H1 (cell line): Measurements from ENCODE around the gene VPS26B. TPM values are rescaled to one million over a fixed set of nuclear protein-coding genes. Genes with fewer than 3 reads are reported as not detected.

ENCODE experiments used
- ATF2 ChIP-seq: IDR thresholded peaks from 2 replicates; pipeline ENCODE4 v1.6.1; 2012; ENCODE audit warnings: low read length, inconsistent platforms
- BCL11A ChIP-seq, 2 experiments: IDR thresholded peaks; one replicate each; pipeline ENCODE4 v1.6.1; 2011; ENCODE audit warnings: low read depth in 2 of 2, low read length in 2 of 2, mild to moderate bottlenecking in 2 of 2
- BRCA1 ChIP-seq: IDR thresholded peaks from 2 replicates; pipeline ENCODE4 v1.6.1; 2012; ENCODE audit warnings: low read depth, low read length, improper control_type of control experiment
- CBX5 ChIP-seq: fragments of 300-800, 300-1000 bp; sonication (generic); IDR thresholded peaks from 2 replicates; pipeline ENCODE4 v1.7.1; 2016; ENCODE audit warnings: antibody characterized with exemption, low read length, low read depth
- CHD1 ChIP-seq: IDR thresholded peaks from 2 replicates; pipeline ENCODE4 v1.6.1; 2012; ENCODE audit warnings: low read depth, low read length, improper control_type of control experiment
- CTCF ChIP-seq, 3 experiments: IDR thresholded peaks; 1 replicate in 2 of 3; 2 replicates in 1 of 3; pipeline versions ENCODE4 v1.5.1 to v1.6.1; 2011; ENCODE audit warnings: low read length in 3 of 3, mild to moderate bottlenecking in 3 of 3, inconsistent platforms in 2 of 3, low read depth in 1 of 3, moderate library complexity in 1 of 3; ENCODE audit not compliant: insufficient read depth in 1 of 3; ENCODE audit errors: control extremely low read depth in 1 of 3
- EP300 ChIP-seq, 2 experiments: IDR thresholded peaks; 1 replicate in 1 of 2; 2 replicates in 1 of 2; pipeline ENCODE4 v1.6.1; 2011 to 2012; ENCODE audit warnings: low read depth in 2 of 2, low read length in 2 of 2, mild to moderate bottlenecking in 2 of 2, borderline replicate concordance in 1 of 2, inconsistent platforms in 1 of 2, moderate library complexity in 1 of 2
- JUND ChIP-seq: IDR thresholded peaks from 2 replicates; pipeline ENCODE4 v1.6.1; 2011; ENCODE audit warnings: mild to moderate bottlenecking, improper control_type of control experiment, low read length
- KDM4A ChIP-seq: IDR thresholded peaks from one replicate; pipeline ENCODE4 v1.7.1; 2012; ENCODE audit warnings: low read depth, mild to moderate bottlenecking, moderate library complexity, low read length, inconsistent platforms; ENCODE audit not compliant: severe bottlenecking
- KDM5A ChIP-seq: fragments of 200-600 bp; IDR thresholded peaks from 2 replicates; pipeline ENCODE4 v1.7.1; 2012; ENCODE audit warnings: mild to moderate bottlenecking, low read length, inconsistent platforms, mixed read lengths
- NRF1 ChIP-seq: IDR thresholded peaks from 2 replicates; pipeline ENCODE4 v1.6.1; 2011; ENCODE audit warnings: mild to moderate bottlenecking, low read depth, low read length, improper control_type of control experiment
- RAD21 ChIP-seq, 2 experiments: IDR thresholded peaks in 1 of 2; conservative IDR thresholded peaks in 1 of 2; 2 replicates each; pipeline ENCODE4 v1.6.1; 2011; ENCODE audit warnings: low read depth in 2 of 2, low read length in 2 of 2, improper control_type of control experiment in 1 of 2, inconsistent platforms in 1 of 2, mild to moderate bottlenecking in 1 of 2, moderate library complexity in 1 of 2
- RBBP5 ChIP-seq: IDR thresholded peaks from 2 replicates; pipeline ENCODE4 v1.7.1; 2012; ENCODE audit warnings: low read depth, mild to moderate bottlenecking, inconsistent platforms, low read length, moderate library complexity, borderline replicate concordance
- SP1 ChIP-seq: IDR thresholded peaks from 2 replicates; pipeline ENCODE4 v1.6.1; 2011; ENCODE audit warnings: low read depth, low read length
- SUZ12 ChIP-seq: fragments of 200-600 bp; sonication (generic); IDR thresholded peaks from 2 replicates; pipeline ENCODE4 v1.6.1; 2012; ENCODE audit warnings: mild to moderate bottlenecking, inconsistent platforms, low read length, moderate library complexity, mixed read lengths
- TAF7 ChIP-seq: optimal IDR thresholded peaks from 2 replicates; pipeline ENCODE3; 2011; ENCODE audit warnings: low read depth, mild to moderate bottlenecking, inconsistent platforms, low read length, moderate library complexity, borderline replicate concordance
- TCF12 ChIP-seq: IDR thresholded peaks from 2 replicates; pipeline ENCODE4 v1.6.1; 2011; ENCODE audit warnings: low read depth, mild to moderate bottlenecking, low read length
- TEAD4 ChIP-seq: IDR thresholded peaks from 2 replicates; pipeline ENCODE4 v1.6.1; 2012; ENCODE audit warnings: low read depth, low read length, inconsistent platforms, mixed read lengths
- YY1 ChIP-seq: IDR thresholded peaks from 2 replicates; pipeline ENCODE4 v1.6.1; 2011; ENCODE audit warnings: low read depth, mild to moderate bottlenecking, low read length
- polyA plus RNA-seq, 7 experiments: library from polyadenylated mRNA; depleted of rRNA in 3 of 7; stranded (reverse) in 5 of 7; unstranded in 2 of 7; fragments of >200 nt in 5 of 7; fragments of 200-250 nt in 2 of 7; gene quantifications; 1 replicate in 5 of 7; 2 replicates in 1 of 7; 4 replicates in 1 of 7; pipeline versions ENCODE4 v1.2.1 to v1.2.3, GENCODE V29; 2011 to 2013; ENCODE audit warnings: missing spikeins in 2 of 7, mixed read lengths in 2 of 7
- total RNA-seq: library from RNA; stranded (reverse); fragmentation: NEBNext Ultra II Directional; extraction: Animal tissue kit (Norgen Biotek cat#: 25700); gene quantifications from 2 replicates; pipeline ENCODE4 v1.2.1, GENCODE V29; 2021

The VPS26B gene
- total and polyA plus RNA-seq, 2 of the 8 experiments (the other 6 are each of a cell fraction or from before 2014, with no cell fraction given) = 18.3 to 27.0 TPM

- TF ChIP-seq RAD21 (IDR thresholded peaks at IDR 0.05 in 1 of 2, conservative IDR thresholded peaks at IDR 0.05 in 1 of 2; ENCODE audit: low read depth in 2 of 2, low read length in 2 of 2) = no peak
- TF ChIP-seq ATF2 = peak; percentile 80; the same call in 1 of the 2 replicates
- no peak for TF ChIP-seq TAF7
- TF ChIP-seq EP300 (IDR thresholded peaks at IDR 0.05; ENCODE audit: borderline replicate concordance in 1 of 2, low read depth in 2 of 2, low read length in 2 of 2) = peak in 1 of 2 experiments; percentile 5; a peak in 1 of 3 replicates
- TF ChIP-seq CTCF (IDR thresholded peaks at IDR 0.05; ENCODE audit: control extremely low read depth in 1 of 3, insufficient read depth in 1 of 3, low read depth in 1 of 3, low read length in 3 of 3) = no peak
- no peak for TF ChIP-seq YY1
- no peak for TF ChIP-seq CBX5
- no peak for TF ChIP-seq NRF1
- TF ChIP-seq RBBP5 = no peak
- no peak for TF ChIP-seq SP1
- TF ChIP-seq SUZ12 = no peak
- TF ChIP-seq BCL11A (IDR thresholded peaks at IDR 0.05; ENCODE audit: low read depth in 2 of 2, low read length in 2 of 2) = no peak
- no peak for TF ChIP-seq TEAD4
- TF ChIP-seq KDM4A = no peak
- TF ChIP-seq CHD1 = no peak
- no peak for TF ChIP-seq BRCA1
- TF ChIP-seq TCF12 = no peak
- no peak for TF ChIP-seq KDM5A
- TF ChIP-seq JUND = no peak
Measured at GRCh38 chr11:134272381-134273316, 48.2 kb downstream of the VPS26B start (continued).
